ENCODE results near the gene MAP2K6. TPM values are rescaled to one million over a fixed set of nuclear protein-coding genes. Genes with fewer than 3 reads are reported as not detected.

Gene MAP2K6
- total and polyA plus RNA-seq, 4 experiments from 2014 or later, result 14.5 to 21.3 (median 17.4) TPM

- ChIA-PET POLR2A (ENCODE audit: partially characterized antibody) (interaction anchor here (0.6 kb wide), 1 partner anchor 40 kb away, joined by 3 read pairs; the partner anchor contains the start of gene MAP2K6), CTCF (ENCODE audit: partially characterized antibody) (interaction anchor here (0.8 kb wide), 1 partner anchor 9 kb away, joined by 3 read pairs; no protein-coding TSS in a partner anchor)
- no peaks in the 10 kb centered on the region for H3K9me3 ChIP-seq (ENCODE audit: control insufficient read depth in 1 of 2, low read length in 2 of 2)
- peaks cover 7 to 29% of the 10 kb centered on the region in 2 donors for H3K36me3 Mint-ChIP-seq
- H3K27me3 ChIP-seq (ENCODE audit: insufficient read depth, low read length), result no peaks in the 10 kb centered on the region
- no peaks in the 10 kb centered on the region for H3K36me3 ChIP-seq (ENCODE audit: insufficient read depth, low read length)
- no peaks in the 10 kb centered on the region for H3K27me3 Mint-ChIP-seq
- intact Hi-C loops (cut with micrococcal nuclease), result no loop called here
- no peak for DNase-seq
- H3K27ac Mint-ChIP-seq, result no peak overlapping the region
- H3K4me3 ChIP-seq (ENCODE audit: low read length in 2 of 2), result no peak overlapping the region
- no peak overlapping the region for H3K4me3 Mint-ChIP-seq
- no peak overlapping the region for H3K27ac ChIP-seq (ENCODE audit: low read depth, low read length)
- no peaks in the 10 kb centered on the region for H3K9me3 Mint-ChIP-seq
- peaks cover 4% of the 10 kb centered on the region for H3K4me1 ChIP-seq (ENCODE audit: insufficient read depth, low read length)
- peaks cover 35 to 51% (median 39%) of the 10 kb centered on the region in 4 donors for H3K4me1 Mint-ChIP-seq
Measured at GRCh38 chr17:69455040-69455439, 40.5 kb downstream of the MAP2K6 start.

DNA sequence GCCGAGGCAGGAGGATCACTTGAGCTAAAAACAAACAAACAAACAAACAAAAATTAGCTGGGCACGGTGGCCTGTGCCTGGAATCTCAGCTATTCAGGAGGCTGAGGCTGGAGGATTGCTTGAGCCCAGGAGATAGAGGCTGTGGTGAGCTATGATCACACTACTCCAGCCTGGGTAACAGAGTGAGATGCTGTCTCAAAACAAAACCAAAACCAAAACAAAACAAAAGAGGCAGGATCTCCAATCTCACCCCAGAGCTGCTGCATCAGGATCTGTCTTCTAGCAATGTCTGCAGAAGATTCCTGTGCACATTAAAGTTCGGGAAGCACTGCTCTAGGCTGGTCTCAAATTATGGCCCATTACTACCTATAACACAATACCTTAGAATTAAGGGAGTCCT, 43.1 kb downstream of the MAP2K6 start:
- ChIA-PET CTCF (ENCODE audit: partially characterized antibody) (no interaction called here), POLR2A (ENCODE audit: partially characterized antibody) (interaction anchor here (1.4 kb wide), 1 partner anchor 43 kb away, joined by 3 read pairs; the partner anchor contains the start of gene MAP2K6)
- Mint-ChIP-seq H3K36me3 (peaks cover 7 to 22% of the 10 kb centered on the region in 2 donors), H3K27me3 (no peaks in the 10 kb centered on the region), H3K9me3 (no peaks in the 10 kb centered on the region), H3K4me1 (peaks cover 28 to 34% (median 30%) of the 10 kb centered on the region in 4 donors), H3K27ac (peak overlapping the region in 2 of 7 donors; percentile 3 to 29), H3K4me3 (no peak overlapping the region)
- no peaks in the 10 kb centered on the region for H3K27me3 ChIP-seq (ENCODE audit: insufficient read depth, low read length)
- H3K4me3 ChIP-seq (ENCODE audit: low read length in 2 of 2), result no peak overlapping the region
- H3K4me1 ChIP-seq (ENCODE audit: insufficient read depth, low read length), result no peaks in the 10 kb centered on the region
- no peak overlapping the region for H3K27ac ChIP-seq (ENCODE audit: low read depth, low read length)
- DNase-seq, result no peak
- intact Hi-C loops (cut with micrococcal nuclease), result no loop called here
- H3K9me3 ChIP-seq (ENCODE audit: control insufficient read depth in 1 of 2, low read length in 2 of 2), result no peaks in the 10 kb centered on the region
- no peaks in the 10 kb centered on the region for H3K36me3 ChIP-seq (ENCODE audit: insufficient read depth, low read length)

DNA sequence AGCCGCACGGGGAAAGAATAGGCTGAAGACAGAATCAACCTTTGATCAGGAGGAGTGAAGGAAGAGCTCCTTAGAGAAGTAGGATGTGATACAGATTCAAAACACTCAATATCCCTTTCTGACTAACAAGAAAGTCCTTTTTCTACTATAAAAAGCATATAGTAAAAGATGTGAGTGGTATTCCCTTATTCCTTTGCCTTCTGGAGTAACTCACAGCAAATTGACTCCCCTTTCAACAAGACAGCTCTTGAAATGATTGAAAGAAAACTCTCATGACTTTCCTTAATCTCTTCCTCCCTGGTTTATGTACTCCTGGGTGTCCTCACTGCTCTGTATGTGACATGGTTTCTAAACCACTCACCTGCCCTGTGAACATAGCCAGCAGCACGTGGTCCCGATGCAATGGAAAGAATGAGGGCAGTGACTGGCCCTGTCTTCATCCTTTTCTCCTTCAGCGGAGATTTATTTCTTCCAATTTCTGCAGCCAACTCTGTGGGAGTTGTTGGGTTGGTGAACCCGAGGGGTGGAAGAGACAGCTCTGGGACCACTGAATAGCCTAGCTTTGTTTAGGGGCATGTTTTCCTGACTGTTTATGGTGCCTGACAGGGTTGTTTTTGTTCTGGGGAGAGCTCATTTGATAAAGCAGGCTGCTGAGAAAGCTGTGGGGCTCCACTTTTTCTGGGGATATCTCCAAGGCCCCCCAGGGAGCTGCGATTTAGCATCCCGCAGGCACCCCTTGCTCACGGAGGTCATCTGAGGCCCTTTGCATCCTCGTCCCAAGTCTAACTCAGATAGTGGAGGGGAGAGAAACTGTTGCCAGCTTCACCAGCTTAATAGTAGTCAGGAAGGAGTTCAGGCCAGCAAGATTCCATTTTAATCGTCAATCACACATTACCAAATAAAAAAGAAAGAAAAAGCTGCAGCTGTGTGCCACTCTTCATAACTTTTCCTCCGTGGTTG, 46.7 kb downstream of the MAP2K6 start:
- Histone ChIP-seq H3K4me3 (ENCODE audit: low read length in 2 of 2) (no peak overlapping the region), H3K27me3 (ENCODE audit: insufficient read depth, low read length) (no peaks in the 10 kb centered on the region), H3K36me3 (ENCODE audit: insufficient read depth, low read length) (no peaks in the 10 kb centered on the region), H3K4me1 (ENCODE audit: insufficient read depth, low read length) (no peaks in the 10 kb centered on the region), H3K27ac (ENCODE audit: low read depth, low read length) (no peak overlapping the region), H3K9me3 (ENCODE audit: control insufficient read depth in 1 of 2, low read length in 2 of 2) (no peaks in the 10 kb centered on the region)
- CTCF ChIA-PET (ENCODE audit: partially characterized antibody), result interaction anchor here (1.4 kb wide), 1 partner anchor 18 kb away, joined by 3 read pairs; no protein-coding TSS in a partner anchor
- H3K27ac Mint-ChIP-seq, result peak overlapping the region in 1 of 7 donors; percentile 13
- H3K9me3 Mint-ChIP-seq, result no peaks in the 10 kb centered on the region
- peaks cover 7 to 20% of the 10 kb centered on the region in 2 donors for H3K36me3 Mint-ChIP-seq
- POLR2A ChIA-PET (ENCODE audit: partially characterized antibody), result no interaction called here
- H3K4me3 Mint-ChIP-seq, result no peak overlapping the region
- DNase-seq, result no peak
- intact Hi-C loops (cut with micrococcal nuclease), result no loop called here
- peaks cover 23 to 30% (median 24%) of the 10 kb centered on the region in 4 donors for H3K4me1 Mint-ChIP-seq
- no peaks in the 10 kb centered on the region for H3K27me3 Mint-ChIP-seq

DNA sequence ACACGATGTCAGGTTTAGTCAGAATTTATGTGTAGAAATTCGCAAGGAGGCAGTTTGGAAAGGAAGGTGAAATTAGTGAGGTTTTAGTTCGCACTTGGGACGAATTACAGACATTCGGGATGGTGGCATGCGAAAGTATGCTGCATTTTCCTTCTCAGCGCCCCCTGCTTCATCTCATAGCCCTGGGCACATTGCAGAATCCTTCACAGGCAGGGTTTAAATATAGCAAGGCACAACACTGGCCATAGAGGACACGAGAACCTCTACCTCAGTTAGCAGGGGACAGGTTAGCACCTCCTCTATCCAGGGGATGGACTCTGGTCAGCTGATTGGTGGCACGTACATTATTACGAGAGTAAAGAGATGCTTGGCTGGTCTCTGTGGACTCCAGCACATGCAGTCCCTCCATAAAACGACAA, 47.5 kb downstream of the MAP2K6 start:
- Mint-ChIP-seq H3K27me3 (no peaks in the 10 kb centered on the region), H3K36me3 (peaks cover 5 to 16% of the 10 kb centered on the region in 2 donors), H3K4me1 (peaks cover 19 to 31% (median 22%) of the 10 kb centered on the region in 4 donors), H3K9me3 (no peaks in the 10 kb centered on the region), H3K4me3 (no peak overlapping the region), H3K27ac (no peak overlapping the region)
- no peaks in the 10 kb centered on the region for H3K4me1 ChIP-seq (ENCODE audit: insufficient read depth, low read length)
- H3K36me3 ChIP-seq (ENCODE audit: insufficient read depth, low read length), result no peaks in the 10 kb centered on the region
- POLR2A ChIA-PET (ENCODE audit: partially characterized antibody), result no interaction called here
- H3K9me3 ChIP-seq (ENCODE audit: control insufficient read depth in 1 of 2, low read length in 2 of 2), result no peaks in the 10 kb centered on the region
- H3K27me3 ChIP-seq (ENCODE audit: insufficient read depth, low read length), result no peaks in the 10 kb centered on the region
- CTCF ChIA-PET (ENCODE audit: partially characterized antibody), result interaction anchor here (1.4 kb wide), 1 partner anchor 17 kb away, joined by 3 read pairs; no protein-coding TSS in a partner anchor
- intact Hi-C loops (cut with micrococcal nuclease), result no loop called here
- H3K4me3 ChIP-seq (ENCODE audit: low read length in 2 of 2), result no peak overlapping the region
- no peak overlapping the region for H3K27ac ChIP-seq (ENCODE audit: low read depth, low read length)
- DNase-seq, result no peak

DNA sequence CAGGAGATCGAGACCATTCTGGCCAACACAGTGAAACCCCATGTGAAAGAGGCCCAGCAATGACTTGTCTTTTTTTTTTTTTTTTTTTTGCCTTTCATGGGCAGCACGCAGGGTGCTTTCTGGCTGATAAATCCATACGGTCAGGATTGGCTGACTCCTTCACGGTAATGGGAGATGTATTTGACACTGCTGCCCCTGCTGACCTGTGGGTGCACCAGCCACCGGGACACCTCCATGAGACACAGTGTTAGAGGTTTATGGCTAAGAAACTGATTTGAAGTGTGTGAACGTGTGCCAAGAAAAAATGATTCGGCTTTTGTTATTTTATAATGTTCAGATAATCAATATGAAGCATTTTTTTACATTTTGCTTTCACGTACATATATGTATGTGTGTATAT, 48.4 kb downstream of the MAP2K6 start:
- H3K9me3 ChIP-seq (ENCODE audit: control insufficient read depth in 1 of 2, low read length in 2 of 2), result no peaks in the 10 kb centered on the region
- intact Hi-C loops (cut with micrococcal nuclease), result no loop called here
- no peaks in the 10 kb centered on the region for H3K27me3 ChIP-seq (ENCODE audit: insufficient read depth, low read length)
- H3K36me3 Mint-ChIP-seq, result peaks cover 8 to 18% of the 10 kb centered on the region in 2 donors
- DNase-seq, result no peak
- H3K4me3 Mint-ChIP-seq, result no peak overlapping the region
- no peak overlapping the region for H3K4me3 ChIP-seq (ENCODE audit: low read length in 2 of 2)
- no peaks in the 10 kb centered on the region for H3K27me3 Mint-ChIP-seq
- POLR2A ChIA-PET (ENCODE audit: partially characterized antibody), result no interaction called here
- CTCF ChIA-PET (ENCODE audit: partially characterized antibody), result no interaction called here
- peaks cover 13 to 28% (median 20%) of the 10 kb centered on the region in 4 donors for H3K4me1 Mint-ChIP-seq
- H3K27ac ChIP-seq (ENCODE audit: low read depth, low read length), result no peak overlapping the region
- H3K36me3 ChIP-seq (ENCODE audit: insufficient read depth, low read length), result no peaks in the 10 kb centered on the region
- H3K4me1 ChIP-seq (ENCODE audit: insufficient read depth, low read length), result no peaks in the 10 kb centered on the region
- no peaks in the 10 kb centered on the region for H3K9me3 Mint-ChIP-seq
- H3K27ac Mint-ChIP-seq, result no peak overlapping the region

- Mint-ChIP-seq H3K4me3 (peak overlapping the region in 1 of 8 donors; percentile 27), H3K36me3 (peaks cover 18 to 33% of the 10 kb centered on the region in 2 donors), H3K27ac (peak overlapping the region in 1 of 7 donors; percentile 59), H3K27me3 (no peaks in the 10 kb centered on the region), H3K9me3 (no peaks in the 10 kb centered on the region), H3K4me1 (peaks cover 11 to 16% (median 12%) of the 10 kb centered on the region in 4 donors)
- no peaks in the 10 kb centered on the region for H3K27me3 ChIP-seq (ENCODE audit: insufficient read depth, low read length)
- H3K4me1 ChIP-seq (ENCODE audit: insufficient read depth, low read length), result no peaks in the 10 kb centered on the region
- ChIA-PET CTCF (ENCODE audit: partially characterized antibody) (no interaction called here), POLR2A (ENCODE audit: partially characterized antibody) (no interaction called here)
- intact Hi-C loops (cut with micrococcal nuclease), result no loop called here
- H3K27ac ChIP-seq (ENCODE audit: low read depth, low read length), result no peak overlapping the region
- DNase-seq, result no peak
- H3K36me3 ChIP-seq (ENCODE audit: insufficient read depth, low read length), result no peaks in the 10 kb centered on the region
- H3K4me3 ChIP-seq (ENCODE audit: low read length in 2 of 2), result no peak overlapping the region
- no peaks in the 10 kb centered on the region for H3K9me3 ChIP-seq (ENCODE audit: control insufficient read depth in 1 of 2, low read length in 2 of 2)
Measured at GRCh38 chr17:69466451-69466850, 52.0 kb downstream of the MAP2K6 start.

DNA sequence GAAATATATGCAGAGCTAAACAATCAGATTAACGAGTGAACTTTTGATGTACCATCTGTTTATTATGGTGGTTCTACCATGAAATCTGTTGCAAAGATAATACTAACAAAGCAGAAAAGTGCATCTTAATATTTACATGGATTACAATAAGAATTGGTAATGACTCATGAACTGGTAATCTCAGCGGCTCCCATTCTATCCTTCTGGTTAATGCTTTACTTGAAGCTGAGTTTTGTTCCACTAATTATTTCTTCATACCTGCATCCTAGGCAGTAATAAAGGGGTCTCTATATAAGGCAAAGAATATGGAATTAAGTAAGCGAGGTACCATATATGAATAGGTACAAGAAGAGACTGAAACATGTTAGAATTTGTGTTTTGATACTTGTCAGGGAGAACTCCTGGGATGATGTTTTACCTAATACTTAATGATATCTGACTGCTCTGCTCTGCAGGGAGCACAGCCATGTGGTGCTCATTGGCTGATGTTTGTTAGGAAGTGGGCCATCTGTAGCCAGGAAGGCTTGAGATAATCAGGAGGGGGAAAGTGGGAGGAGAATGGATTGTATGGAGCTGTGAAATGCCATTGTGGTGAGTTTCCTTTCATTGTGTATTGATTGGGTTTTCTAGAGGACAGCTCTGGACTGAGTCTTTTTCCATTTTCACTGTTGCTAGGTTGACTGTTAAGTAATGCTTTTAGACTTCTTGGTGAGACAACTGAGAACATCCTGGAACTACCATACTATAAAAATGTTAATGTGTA, 52.6 kb downstream of the MAP2K6 start:
- no peaks in the 10 kb centered on the region for H3K9me3 Mint-ChIP-seq
- Histone ChIP-seq H3K9me3 (ENCODE audit: control insufficient read depth in 1 of 2, low read length in 2 of 2) (no peaks in the 10 kb centered on the region), H3K4me1 (ENCODE audit: insufficient read depth, low read length) (no peaks in the 10 kb centered on the region), H3K36me3 (ENCODE audit: insufficient read depth, low read length) (no peaks in the 10 kb centered on the region), H3K4me3 (ENCODE audit: low read length in 2 of 2) (no peak overlapping the region), H3K27ac (ENCODE audit: low read depth, low read length) (no peak overlapping the region), H3K27me3 (ENCODE audit: insufficient read depth, low read length) (no peaks in the 10 kb centered on the region)
- H3K4me1 Mint-ChIP-seq, result peaks cover 11 to 16% (median 12%) of the 10 kb centered on the region in 4 donors
- H3K4me3 Mint-ChIP-seq, result no peak overlapping the region
- no peaks in the 10 kb centered on the region for H3K27me3 Mint-ChIP-seq
- H3K36me3 Mint-ChIP-seq, result peaks cover 20 to 33% of the 10 kb centered on the region in 2 donors
- intact Hi-C loops (cut with micrococcal nuclease), result no loop called here
- DNase-seq, result no peak
- ChIA-PET CTCF (ENCODE audit: partially characterized antibody) (no interaction called here), POLR2A (ENCODE audit: partially characterized antibody) (no interaction called here)
- H3K27ac Mint-ChIP-seq, result peak overlapping the region in 3 of 7 donors; percentile 1 to 73 (median 66)
